Lower leg skin (tissue), 3 donors: ENCODE results near the gene ERC2.

Experiments
- CTCF ChIP-seq, 3 donors: fragments of 450-650 bp; IDR thresholded peaks; one replicate each; pipeline ENCODE4 v1.5.1; 2016; ENCODE audit warnings: antibody characterized with exemption in 3 of 3, mild to moderate bottlenecking in 3 of 3, moderate library complexity in 2 of 3
- POLR2A ChIP-seq, 2 donors: fragments of 450-650 bp; IDR thresholded peaks; one replicate each; pipeline ENCODE4 v1.6.1; 2016 to 2017; ENCODE audit warnings: antibody characterized with exemption in 2 of 2, mild to moderate bottlenecking in 1 of 2, moderate library complexity in 1 of 2

- TF ChIP-seq CTCF (IDR thresholded peaks at IDR 0.05): no peak
- no peak for TF ChIP-seq POLR2A (IDR thresholded peaks at IDR 0.05)
Observed at GRCh38 chr3:56115199-56115598, 353.1 kb downstream of the ERC2 start.
